Neuronal stem cell (in vitro differentiated cells): ENCODE results near the gene CETP.

Experiments
- DNase-seq: peaks from one replicate; pipeline ENCODE4 v3.0.0-alpha.2; 2013; ENCODE audit warnings: low spot score
- H2AFZ ChIP-seq: one replicate; pipeline ENCODE4 v1.6.1; 2013; ENCODE audit warnings: mild to moderate bottlenecking, low read length, inconsistent platforms
- H2AK5ac ChIP-seq: 2 replicates; pipeline ENCODE4 v1.6.1; 2013; ENCODE audit warnings: low read depth, mild to moderate bottlenecking, inconsistent platforms, low read length, moderate library complexity, mixed read lengths
- H2BK120ac ChIP-seq: 2 replicates; pipeline ENCODE4 v1.6.1; 2013; ENCODE audit warnings: low read depth, mild to moderate bottlenecking, inconsistent platforms, low read length, moderate library complexity, mixed read lengths
- H2BK12ac ChIP-seq: one replicate; pipeline ENCODE4 v1.6.1; 2013; ENCODE audit warnings: low read length, inconsistent platforms
- H2BK15ac ChIP-seq: 2 replicates; pipeline ENCODE4 v1.6.1; 2013; ENCODE audit warnings: mild to moderate bottlenecking, low read length, inconsistent platforms, mixed read lengths
- H2BK5ac ChIP-seq: one replicate; pipeline ENCODE4 v1.6.1; 2013; ENCODE audit warnings: inconsistent platforms, mild to moderate bottlenecking, low read length, moderate library complexity
- H3K14ac ChIP-seq: one replicate; pipeline ENCODE4 v1.6.1; 2013; ENCODE audit warnings: low read length, inconsistent platforms
- H3K18ac ChIP-seq: 2 replicates; pipeline ENCODE4 v1.6.1; 2013; ENCODE audit warnings: low read length, inconsistent platforms
- H3K23ac ChIP-seq: 2 replicates; pipeline ENCODE4 v1.6.1; 2013; ENCODE audit warnings: low read depth, mild to moderate bottlenecking, mixed read lengths, low read length, inconsistent platforms; ENCODE audit not compliant: poor library complexity
- H3K27ac ChIP-seq: replicated peaks from 3 replicates; pipeline ENCODE4 v1.5.1; 2013; ENCODE audit warnings: low read length, inconsistent platforms
- H3K27me3 ChIP-seq, 3 experiments: 2 replicates each; pipeline ENCODE4 v1.6.1; 2013; ENCODE audit warnings: low read length in 3 of 3, mild to moderate bottlenecking in 2 of 3, inconsistent platforms in 1 of 3, low read depth in 1 of 3, mixed read lengths in 1 of 3, moderate library complexity in 1 of 3; ENCODE audit not compliant: control insufficient read depth in 3 of 3, insufficient read depth in 3 of 3
- H3K36me3 ChIP-seq, 2 donors: replicated peaks in 1 of 2; 2 replicates each; pipeline ENCODE4 v1.6.1; 2013; ENCODE audit warnings: low read length in 2 of 2; ENCODE audit not compliant: control insufficient read depth in 2 of 2, insufficient read depth in 2 of 2
- H3K4ac ChIP-seq: 2 replicates; pipeline ENCODE4 v1.6.1; 2013; ENCODE audit warnings: inconsistent platforms, mild to moderate bottlenecking, low read length, moderate library complexity
- H3K4me1 ChIP-seq, 2 donors: 1 replicate in 1 of 2; 2 replicates in 1 of 2; pipeline ENCODE4 v1.6.1; 2013; ENCODE audit warnings: low read length in 2 of 2, low read depth in 1 of 2; ENCODE audit not compliant: control insufficient read depth in 2 of 2, insufficient read depth in 1 of 2
- H3K4me2 ChIP-seq: one replicate; pipeline ENCODE4 v1.6.1; 2013; ENCODE audit warnings: mild to moderate bottlenecking, low read length, inconsistent platforms; ENCODE audit not compliant: insufficient read depth, poor library complexity, severe bottlenecking
- H3K4me3 ChIP-seq, 2 donors: 2 replicates each; pipeline ENCODE4 v1.5.1; 2013; ENCODE audit warnings: low read length in 2 of 2, mild to moderate bottlenecking in 2 of 2, inconsistent platforms in 1 of 2, moderate library complexity in 1 of 2
- H3K79me1 ChIP-seq: one replicate; pipeline ENCODE4 v1.6.1; 2013; ENCODE audit warnings: low read depth, mild to moderate bottlenecking, inconsistent platforms, low read length, moderate library complexity
- H3K9ac ChIP-seq: one replicate; pipeline ENCODE4 v1.6.1; 2013; ENCODE audit warnings: mild to moderate bottlenecking, low read depth, low read length, inconsistent platforms; ENCODE audit not compliant: poor library complexity
- H3K9me3 ChIP-seq, 2 donors: replicated peaks in 1 of 2; 2 replicates each; pipeline versions ENCODE3 to v1.6.1; 2013; ENCODE audit warnings: low read length in 2 of 2, mild to moderate bottlenecking in 2 of 2, inconsistent platforms in 1 of 2, low read depth in 1 of 2, mixed read lengths in 1 of 2, moderate library complexity in 1 of 2; ENCODE audit not compliant: control insufficient read depth in 2 of 2, insufficient read depth in 1 of 2
- H4K8ac ChIP-seq: one replicate; pipeline ENCODE4 v1.6.1; 2013; ENCODE audit warnings: low read depth, mild to moderate bottlenecking, inconsistent platforms, low read length, moderate library complexity
- H4K91ac ChIP-seq: one replicate; pipeline ENCODE4 v1.6.1; 2013; ENCODE audit warnings: low read length, low read depth, mild to moderate bottlenecking, inconsistent platforms; ENCODE audit not compliant: poor library complexity
- WGBS, 2 donors: extraction: QIAGEN DNeasy Blood & Tissue Kit; methylation state at CpG; one replicate each; pipeline ENCODE4 v1.1.7; 2013; ENCODE audit warnings: missing lambda C conversion rate in 2 of 2, mixed read lengths in 1 of 2; ENCODE audit not compliant: insufficient read length in 2 of 2, insufficient replicate concordance in 1 of 2; ENCODE audit errors: extremely low coverage in 2 of 2; 5-methylcytosine and 5-hydroxymethylcytosine counted together

Gene CETP

DNA sequence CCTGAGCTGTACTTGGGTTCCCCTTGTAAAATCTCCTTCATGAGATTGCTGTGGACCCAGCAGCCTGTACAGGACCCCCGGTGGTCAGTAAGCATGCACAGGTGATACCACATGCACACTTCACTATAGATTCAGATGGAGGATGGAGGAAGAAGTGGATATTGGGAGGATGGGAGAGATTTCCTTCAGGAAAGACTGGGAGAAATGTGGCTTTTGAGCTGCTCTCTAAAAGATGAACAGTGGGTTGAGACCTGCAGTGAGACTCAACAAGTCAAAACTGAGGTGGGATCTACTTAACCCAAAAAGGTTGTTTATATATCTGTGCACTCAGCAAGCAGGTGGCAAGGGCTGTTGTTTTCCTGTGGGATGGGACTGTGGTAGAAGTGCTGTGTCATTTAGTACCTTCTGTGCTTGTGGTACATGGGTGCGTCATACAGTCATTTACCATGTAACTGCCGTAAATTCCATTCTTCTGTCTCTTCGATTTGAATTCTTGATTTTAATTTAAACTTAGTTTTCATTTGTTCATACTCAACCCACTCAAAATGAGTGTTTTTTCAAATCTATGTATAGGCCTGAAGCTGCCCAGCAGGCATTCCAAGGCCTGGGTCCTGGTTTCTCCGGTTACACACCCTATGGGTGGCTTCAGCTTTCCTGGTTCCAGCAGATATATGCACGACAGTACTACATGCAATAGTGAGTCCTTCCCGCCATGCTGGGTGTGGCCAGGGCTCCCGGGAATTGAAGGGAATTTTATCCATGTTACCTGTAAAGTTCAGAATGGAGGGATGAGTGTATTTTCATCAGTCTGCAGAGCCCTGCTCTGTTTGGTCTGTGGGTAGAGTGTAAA lies 22.9 kb upstream of the CETP start:
- H3K9ac ChIP-seq: no peak overlapping the region
- H2BK15ac ChIP-seq: no peak overlapping the region
- H3K4me3 ChIP-seq: no peak overlapping the region
- H3K79me1 ChIP-seq: no peaks in the 10 kb centered on the region
- no peak overlapping the region for H4K91ac ChIP-seq
- H3K9me3 ChIP-seq: no peaks in the 10 kb centered on the region
- H2BK12ac ChIP-seq: no peak overlapping the region
- no peak overlapping the region for H2AFZ ChIP-seq
- no peak overlapping the region for H4K8ac ChIP-seq
- no peak overlapping the region for H3K4ac ChIP-seq
- H3K36me3 ChIP-seq: peaks cover 28 to 90% of the 10 kb centered on the region in 2 donors
- DNase-seq: no peak
- H3K4me2 ChIP-seq: no peak overlapping the region
- H2BK120ac ChIP-seq: no peak overlapping the region
- no peak overlapping the region for H3K18ac ChIP-seq
- H3K27me3 ChIP-seq: no peaks in the 10 kb centered on the region
- no peak overlapping the region for H3K14ac ChIP-seq
- no CpG with 5 or more reads among the region's 8 CpGs for WGBS, 2 donors
- H2BK5ac ChIP-seq: no peak overlapping the region
- peaks cover 0 to 2% of the 10 kb centered on the region in 2 donors for H3K4me1 ChIP-seq
- H3K27ac ChIP-seq: no peak overlapping the region
- no peak overlapping the region for H3K23ac ChIP-seq
- H2AK5ac ChIP-seq: no peak overlapping the region

DNA sequence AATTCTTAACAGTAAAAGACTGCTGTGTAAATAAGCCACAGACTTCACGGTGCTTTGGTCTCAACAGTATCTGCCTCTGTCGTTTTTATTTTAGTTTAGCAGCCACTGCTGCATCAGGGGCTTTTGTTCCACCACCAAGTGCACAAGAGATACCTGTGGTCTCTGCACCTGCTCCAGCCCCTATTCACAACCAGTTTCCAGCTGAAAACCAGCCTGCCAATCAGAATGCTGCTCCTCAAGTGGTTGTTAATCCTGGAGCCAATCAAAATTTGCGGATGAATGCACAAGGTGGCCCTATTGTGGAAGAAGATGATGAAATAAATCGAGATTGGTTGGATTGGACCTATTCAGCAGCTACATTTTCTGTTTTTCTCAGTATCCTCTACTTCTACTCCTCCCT lies 21.9 kb upstream of the CETP start:
- Histone ChIP-seq H4K8ac (no peak overlapping the region), H3K14ac (no peak overlapping the region), H3K27ac (no peak overlapping the region), H3K4me1 (peaks cover 0 to 2% of the 10 kb centered on the region in 2 donors), H3K23ac (no peak overlapping the region), H3K9me3 (no peaks in the 10 kb centered on the region), H3K18ac (no peak overlapping the region), H4K91ac (no peak overlapping the region), H3K4me2 (no peak overlapping the region), H3K4ac (no peak overlapping the region), H2AK5ac (no peak overlapping the region), H2BK15ac (no peak overlapping the region), H3K79me1 (no peaks in the 10 kb centered on the region), H2BK5ac (no peak overlapping the region), H3K9ac (no peak overlapping the region), H2BK120ac (no peak overlapping the region), H3K27me3 (no peaks in the 10 kb centered on the region), H3K36me3 (peaks cover 29 to 99% of the 10 kb centered on the region in 2 donors), H3K4me3 (no peak overlapping the region), H2BK12ac (no peak overlapping the region), H2AFZ (no peak overlapping the region)
- DNase-seq: no peak
- WGBS, 2 donors: no CpG with 5 or more reads among the region's 4 CpGs

DNA sequence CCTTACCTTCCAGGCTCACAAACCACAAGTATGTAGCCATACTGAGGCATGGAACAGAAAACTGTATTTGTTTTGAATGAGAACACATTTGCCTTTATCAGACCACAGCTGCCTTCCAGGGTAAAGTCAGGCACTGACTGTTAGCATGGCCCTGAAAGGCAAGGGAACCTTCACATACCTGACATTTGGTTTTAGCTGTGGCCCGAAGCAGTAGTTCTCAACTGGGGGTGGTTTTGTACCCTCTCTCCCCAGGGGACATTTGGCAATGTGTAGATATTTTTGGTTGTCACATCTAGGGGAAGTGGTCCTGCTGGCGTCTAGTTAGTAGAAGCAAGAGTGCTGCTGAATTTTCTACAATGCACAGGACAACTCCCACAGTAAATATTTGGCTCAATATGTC lies 20.7 kb upstream of the CETP start:
- peaks cover 31 to 93% of the 10 kb centered on the region in 2 donors for H3K36me3 ChIP-seq

DNA sequence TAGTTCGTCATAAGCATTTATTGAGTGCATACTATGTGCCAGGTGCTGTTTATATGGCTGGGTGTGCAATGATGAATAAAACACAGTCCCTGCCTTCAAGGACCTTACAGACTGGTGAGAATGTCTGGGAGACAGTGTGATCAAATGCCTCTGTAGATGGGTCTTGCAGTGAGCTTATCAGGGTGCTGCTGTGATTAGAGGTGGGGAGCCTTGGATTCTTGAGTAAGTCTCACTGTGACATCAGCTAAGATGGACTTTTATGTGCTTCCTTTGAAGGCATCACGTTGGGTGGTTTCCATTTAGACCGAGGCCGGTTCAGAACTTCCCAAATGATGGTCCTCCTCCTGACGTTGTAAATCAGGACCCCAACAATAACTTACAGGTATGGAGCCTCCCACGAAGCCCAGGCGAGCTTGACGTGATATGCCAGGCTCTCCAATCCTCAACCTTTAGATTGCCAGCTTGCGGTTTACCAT lies 19.9 kb upstream of the CETP start:
- Histone ChIP-seq H2BK120ac (no peak overlapping the region), H3K9me3 (no peaks in the 10 kb centered on the region), H3K79me1 (no peaks in the 10 kb centered on the region), H3K4me3 (no peak overlapping the region), H4K91ac (no peak overlapping the region), H2AK5ac (no peak overlapping the region), H3K36me3 (peaks cover 31 to 85% of the 10 kb centered on the region in 2 donors), H3K27ac (no peak overlapping the region), H3K9ac (no peak overlapping the region), H3K23ac (no peak overlapping the region), H3K4me1 (peaks cover 0 to 1% of the 10 kb centered on the region in 2 donors), H3K14ac (no peak overlapping the region), H4K8ac (no peak overlapping the region), H2AFZ (no peak overlapping the region), H3K4ac (no peak overlapping the region), H2BK12ac (no peak overlapping the region), H3K27me3 (no peaks in the 10 kb centered on the region), H3K4me2 (no peak overlapping the region), H2BK15ac (no peak overlapping the region), H2BK5ac (no peak overlapping the region), H3K18ac (no peak overlapping the region)
- no peak for DNase-seq
- no CpG with 5 or more reads among the region's 9 CpGs for WGBS, 2 donors

More for the DNA sequence above, 20.7 kb upstream of the CETP start:
- WGBS, 2 donors: no CpG with 5 or more reads among the region's 2 CpGs
- DNase-seq: no peak
- Histone ChIP-seq H2AK5ac (no peak overlapping the region), H3K27ac (no peak overlapping the region), H3K27me3 (no peaks in the 10 kb centered on the region), H2BK15ac (no peak overlapping the region), H3K14ac (no peak overlapping the region), H3K18ac (no peak overlapping the region), H2BK12ac (no peak overlapping the region), H3K23ac (no peak overlapping the region), H4K8ac (no peak overlapping the region), H3K79me1 (no peaks in the 10 kb centered on the region), H3K4me1 (peaks cover 0 to 2% of the 10 kb centered on the region in 2 donors), H3K4me3 (peak overlapping the region in 1 of 2 donors; percentile 29), H4K91ac (no peak overlapping the region), H3K9me3 (no peaks in the 10 kb centered on the region), H2BK5ac (no peak overlapping the region), H2BK120ac (no peak overlapping the region), H3K4me2 (no peak overlapping the region), H2AFZ (no peak overlapping the region), H3K4ac (no peak overlapping the region), H3K9ac (no peak overlapping the region)
